ENCODE data around the gene GPR61.

GPR61 gene

DNA sequence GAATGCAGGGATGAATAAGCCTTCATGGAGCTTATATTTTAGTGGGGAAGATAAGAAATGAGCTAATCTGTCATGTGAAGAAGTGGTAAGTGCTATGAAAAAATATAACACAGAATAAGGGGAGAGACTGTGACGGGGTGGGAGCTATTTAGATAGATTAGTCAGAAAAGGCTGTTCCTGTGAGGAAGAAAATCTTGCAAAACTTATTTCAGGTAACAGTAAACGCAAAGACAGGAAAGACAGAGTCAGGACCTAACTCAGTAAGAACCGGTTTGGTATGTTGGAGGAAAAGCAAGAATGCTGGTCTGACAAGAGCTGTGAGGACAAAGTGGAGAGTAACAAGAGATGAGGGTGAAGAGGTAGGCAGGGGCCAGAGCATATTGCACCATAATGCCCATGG is 30.7 kb downstream of the GPR61 start:
- no peak for DNase-seq (ENCODE audit: low spot score)

- DNase-seq (ENCODE audit: low spot score), result no peak
These were observed 34.1 kb downstream of the GPR61 start for GRCh38 chr1:109573785-109574184.

GRCh38 chr1:109578947-109579443 is 39.3 kb downstream of the GPR61 start:
- DNase-seq (ENCODE audit: low spot score), result no peak

DNA sequence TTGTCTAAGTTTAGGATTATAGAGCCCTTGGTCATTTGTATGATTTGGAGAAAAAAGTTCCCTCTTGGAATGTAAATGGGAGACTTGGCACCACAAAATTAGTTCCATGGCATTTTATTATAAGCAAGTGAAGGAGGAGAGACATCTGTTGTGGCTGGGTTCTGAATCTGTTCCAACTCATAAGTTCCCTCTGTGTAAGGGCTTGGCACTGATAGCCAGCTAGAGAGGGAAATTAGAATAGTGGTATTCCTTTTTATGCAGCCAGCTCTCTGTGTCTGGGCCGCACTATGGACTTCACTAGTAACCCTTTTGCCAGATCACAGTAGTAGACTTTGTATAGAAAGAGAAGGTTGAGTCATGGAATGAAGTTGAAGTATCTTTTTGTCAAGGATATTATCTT is 39.8 kb downstream of the GPR61 start:
- no peak for DNase-seq (ENCODE audit: low spot score)

GRCh38 chr1:109582021-109582420 is 42.3 kb downstream of the GPR61 start:
- DNase-seq (ENCODE audit: low spot score), result no peak

GRCh38 chr1:109584766-109585165 is 45.1 kb downstream of the GPR61 start:
- no peak for DNase-seq (ENCODE audit: low spot score)

- no peak for DNase-seq (ENCODE audit: low spot score)
These were observed 46.4 kb downstream of the GPR61 start for GRCh38 chr1:109586055-109586454.

GRCh38 chr1:109589177-109589576 is 49.5 kb downstream of the GPR61 start:
- DNase-seq (ENCODE audit: low spot score), result no peak

GRCh38 chr1:109589679-109590078 is 50.0 kb downstream of the GPR61 start:
- no peak for DNase-seq (ENCODE audit: low spot score)

DNA sequence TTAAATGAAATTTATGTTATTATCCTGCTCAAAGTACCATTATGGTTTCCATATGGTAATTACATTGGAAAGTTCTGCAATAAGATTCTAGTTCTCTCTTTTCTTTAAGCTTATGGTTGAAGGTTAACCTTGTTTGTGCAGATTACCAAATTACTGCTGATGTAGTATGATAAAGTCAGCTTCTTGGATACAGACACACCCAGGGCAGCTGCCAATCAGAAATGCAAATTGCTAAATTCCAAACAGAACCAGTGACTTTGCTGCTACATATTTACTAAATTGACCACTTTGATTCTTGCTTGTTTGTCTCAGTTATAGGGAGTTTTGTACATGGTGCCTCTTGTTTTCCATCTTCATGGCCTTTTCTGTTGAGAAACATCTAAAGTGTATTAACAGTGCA is 53.2 kb downstream of the GPR61 start:
- no peak for DNase-seq (ENCODE audit: low spot score)

DNA sequence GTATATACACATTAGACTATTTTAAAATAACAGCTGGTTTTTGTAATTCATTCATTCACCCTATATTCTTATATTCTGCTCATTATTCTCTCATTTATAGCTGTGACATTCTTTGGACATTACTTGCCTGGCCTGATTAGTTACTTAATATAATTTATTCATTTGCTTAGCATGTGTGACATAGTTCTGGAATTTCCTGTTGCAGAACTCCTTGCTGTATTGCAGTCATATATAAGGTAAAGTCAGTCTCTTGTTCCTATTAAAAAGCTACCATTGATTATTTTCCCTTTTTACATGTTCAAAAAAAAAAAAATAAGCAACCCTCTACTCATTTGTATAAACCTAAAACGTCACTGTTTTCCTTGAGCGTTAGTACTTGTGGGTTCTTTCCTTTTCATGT is 55.9 kb downstream of the GPR61 start:
- no peak for DNase-seq (ENCODE audit: low spot score)
